ENCODE data around the gene AGPAT3. TPM values are rescaled to one million over a fixed set of nuclear protein-coding genes. Genes with fewer than 3 reads are reported as not detected.
"Not testable (repeated sequence)": the region's sequence is repeated elsewhere in the genome, so short reads cannot be mapped to it uniquely, and the experiment has no call there.

Gene AGPAT3
- total RNA-seq, 1 experiment from 2014 or later: 23.3 TPM

GRCh38 chr21:43834146-43834905 lies 30.7 kb upstream of the AGPAT3 start:
- DNase-seq (ENCODE audit: low read depth): no peak

- no peak for DNase-seq (ENCODE audit: low read depth)
These were observed 30.0 kb upstream of the AGPAT3 start for GRCh38 chr21:43835050-43835449.

GRCh38 chr21:43835861-43836260 lies 29.2 kb upstream of the AGPAT3 start:
- no peak for DNase-seq (ENCODE audit: low read depth)

GRCh38 chr21:43836616-43837015 lies 28.4 kb upstream of the AGPAT3 start:
- no peak for DNase-seq (ENCODE audit: low read depth)

- no peak for DNase-seq (ENCODE audit: low read depth)
These were observed 24.8 kb upstream of the AGPAT3 start for GRCh38 chr21:43840259-43840658.

- DNase-seq (ENCODE audit: low read depth): no peak
These were observed 22.3 kb upstream of the AGPAT3 start for GRCh38 chr21:43842742-43843141.

GRCh38 chr21:43844906-43845305 lies 20.1 kb upstream of the AGPAT3 start:
- DNase-seq (ENCODE audit: low read depth): not testable (repeated sequence)

- DNase-seq (ENCODE audit: low read depth): no peak
These were observed 19.6 kb upstream of the AGPAT3 start for GRCh38 chr21:43845386-43845785.

- DNase-seq (ENCODE audit: low read depth): no peak
These were observed 18.6 kb upstream of the AGPAT3 start for GRCh38 chr21:43846430-43846829.

GRCh38 chr21:43847301-43847700 lies 17.7 kb upstream of the AGPAT3 start:
- no peak for DNase-seq (ENCODE audit: low read depth)

GRCh38 chr21:43848771-43849170 lies 16.3 kb upstream of the AGPAT3 start:
- no peak for DNase-seq (ENCODE audit: low read depth)

- no peak for DNase-seq (ENCODE audit: low read depth)
These were observed 15.3 kb upstream of the AGPAT3 start for GRCh38 chr21:43849532-43850299.

GRCh38 chr21:43850728-43851295 lies 14.2 kb upstream of the AGPAT3 start:
- no peak for DNase-seq (ENCODE audit: low read depth)

- DNase-seq (ENCODE audit: low read depth): no peak
These were observed 13.4 kb upstream of the AGPAT3 start for GRCh38 chr21:43851593-43851992.

- no peak for DNase-seq (ENCODE audit: low read depth)
These were observed 10.9 kb upstream of the AGPAT3 start for GRCh38 chr21:43853851-43854772.

- DNase-seq (ENCODE audit: low read depth): no peak
These were observed 10.0 kb upstream of the AGPAT3 start for GRCh38 chr21:43854773-43855633.

GRCh38 chr21:43855955-43856354 lies 9.1 kb upstream of the AGPAT3 start:
- DNase-seq (ENCODE audit: low read depth): no peak

GRCh38 chr21:43858806-43859648 lies 6.0 kb upstream of the AGPAT3 start:
- no peak for DNase-seq (ENCODE audit: low read depth)

GRCh38 chr21:43859747-43860214 lies 5.2 kb upstream of the AGPAT3 start:
- no peak for DNase-seq (ENCODE audit: low read depth)

GRCh38 chr21:43861706-43862105 lies 3.3 kb upstream of the AGPAT3 start:
- DNase-seq (ENCODE audit: low read depth): no peak

Data from RPMI7951 (cell line).